OCI-LY1 (cell line): ENCODE results near the gene C1orf159.
A peak's percentile ranks its signal among the peaks of the same experiment; 100 is the strongest.

Experiments
- H2AFZ ChIP-seq: fragments of 200-600 bp; sonication (generic), shearing (Covaris generic); 2 replicates; pipeline ENCODE4 v1.6.0; 2014; ENCODE audit warnings: antibody characterized with exemption, mild to moderate bottlenecking, low read length
- H3F3A ChIP-seq: fragments of 200-600 bp; sonication (generic), shearing (Covaris generic); 2 replicates; pipeline ENCODE4 v1.6.0; 2014; ENCODE audit warnings: mild to moderate bottlenecking, antibody characterized with exemption, low read length, moderate library complexity; ENCODE audit not compliant: insufficient read depth
- H3K27ac ChIP-seq: fragments of 200-600 bp; sonication (generic); 2 replicates; pipeline ENCODE4 v1.5.1; 2014; ENCODE audit warnings: low read length, mixed run types, mild to moderate bottlenecking, low read depth; ENCODE audit not compliant: poor library complexity, severe bottlenecking
- H3K27me3 ChIP-seq: fragments of 200-600 bp; sonication (generic); 2 replicates; pipeline ENCODE4 v1.6.0; 2014; ENCODE audit warnings: antibody characterized with exemption, mild to moderate bottlenecking, low read length, moderate library complexity; ENCODE audit not compliant: insufficient read depth
- H3K36me3 ChIP-seq: fragments of 200-600 bp; sonication (generic); 2 replicates; pipeline ENCODE4 v1.6.1; 2014; ENCODE audit warnings: mild to moderate bottlenecking, antibody characterized with exemption, low read length, moderate library complexity, mixed read lengths; ENCODE audit not compliant: insufficient read depth
- H3K4me1 ChIP-seq: fragments of 200-600 bp; sonication (generic); 2 replicates; pipeline ENCODE4 v1.5.1; 2014; ENCODE audit warnings: mild to moderate bottlenecking, low read length, moderate library complexity; ENCODE audit not compliant: insufficient read depth, severe bottlenecking
- H3K4me2 ChIP-seq: fragments of 200-600 bp; sonication (generic), shearing (Covaris generic); 2 replicates; pipeline ENCODE4 v1.6.1; 2014; ENCODE audit warnings: low read length
- H3K4me3 ChIP-seq: fragments of 200-600 bp; sonication (generic); 2 replicates; pipeline ENCODE4 v1.5.1; 2014; ENCODE audit warnings: low read length, low read depth, mild to moderate bottlenecking, mixed read lengths; ENCODE audit not compliant: poor library complexity, severe bottlenecking
- H3K79me2 ChIP-seq: fragments of 200-600 bp; shearing (Covaris generic); 2 replicates; pipeline ENCODE4 v1.6.1; 2016; ENCODE audit warnings: mixed run types, low read length, mixed read lengths; ENCODE audit not compliant: insufficient read depth
- H3K9ac ChIP-seq: fragments of 200-600 bp; sonication (generic), shearing (Covaris generic); 2 replicates; pipeline ENCODE4 v1.6.1; 2014; ENCODE audit warnings: mild to moderate bottlenecking, low read length, mixed read lengths
- H3K9me2 ChIP-seq: fragments of 200-600 bp; sonication (generic), shearing (Covaris generic); 2 replicates; pipeline ENCODE4 v1.6.1; 2014; ENCODE audit warnings: low read depth, mild to moderate bottlenecking, low read length, mixed read lengths
- H3K9me3 ChIP-seq: fragments of 200-600 bp; shearing (Covaris generic); 2 replicates; pipeline ENCODE4 v1.6.1; 2014; ENCODE audit warnings: low read length, mixed read lengths
- H4K20me1 ChIP-seq: fragments of 200-600 bp; sonication (generic), shearing (Covaris generic); 2 replicates; pipeline ENCODE4 v1.6.0; 2016; ENCODE audit warnings: mild to moderate bottlenecking, low read length; ENCODE audit not compliant: insufficient read depth
- EZH2 ChIP-seq: fragments of 200-600 bp; sonication (generic), shearing (Covaris generic); IDR thresholded peaks from 2 replicates; pipeline ENCODE4 v1.8.0; 2017; ENCODE audit warnings: borderline replicate concordance, mixed run types, mild to moderate bottlenecking, antibody characterized with exemption, low read length, moderate library complexity, mixed read lengths
- TF ChIP-seq, protein P1 (sequence below): fragments of 200-600 bp; sonication (generic), shearing (Covaris generic); IDR thresholded peaks from 2 replicates; pipeline ENCODE4 v1.5.1; 2017; ENCODE audit warnings: mild to moderate bottlenecking, antibody characterized with exemption, low read length, moderate library complexity, mixed read lengths

Gene C1orf159

DNA sequence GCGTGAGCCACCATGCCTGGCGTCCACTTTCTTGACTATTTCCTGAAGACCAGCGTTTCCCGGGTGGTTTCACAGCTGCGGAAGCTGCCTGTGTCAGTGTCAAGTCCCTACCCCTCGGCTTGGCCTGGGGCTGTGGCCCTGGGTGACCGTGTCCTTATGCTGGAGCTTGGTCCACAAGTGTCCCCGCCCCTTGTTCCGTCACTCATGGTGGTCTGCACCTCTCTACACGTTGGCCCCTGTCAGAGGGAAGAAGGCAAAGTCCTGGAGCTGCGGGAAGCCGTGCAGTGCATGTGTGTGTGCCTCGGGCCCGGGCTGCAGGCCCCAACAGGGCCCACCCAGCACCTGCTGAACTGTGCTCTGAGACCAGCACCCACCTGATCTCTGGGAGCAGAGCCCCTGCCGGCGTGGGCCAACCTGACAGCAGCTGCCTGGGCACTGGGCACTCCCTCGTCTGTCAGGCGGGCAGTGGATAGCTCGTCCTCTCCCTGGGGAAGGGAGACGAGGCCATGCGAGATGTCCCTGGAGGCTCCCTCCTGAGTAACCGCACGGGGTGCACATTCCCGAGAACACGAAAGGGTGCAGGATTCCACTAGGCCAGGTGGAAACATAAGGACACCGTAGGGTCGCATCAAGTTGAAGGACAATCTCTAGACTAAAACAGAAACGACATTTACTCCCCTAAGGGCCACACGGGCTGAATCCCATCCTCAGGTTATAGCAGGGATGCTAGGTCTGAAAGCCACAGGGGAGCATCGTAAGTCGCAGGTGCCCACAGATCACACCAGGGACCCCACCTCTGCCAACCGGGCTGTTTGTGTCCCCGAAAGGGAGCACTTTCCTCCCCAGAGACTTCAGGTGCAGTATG, 2.4 kb upstream of the C1orf159 start:
- Histone ChIP-seq H3K9me3 (0 out of 2 replicates have a peak, but pooled peaks cover 4% of the 10 kb centered on the region), H2AFZ (no peak overlapping the region), H3K4me3 (no peak overlapping the region), H3K9me2 (no peaks in the 10 kb centered on the region), H3F3A (no peaks in the 10 kb centered on the region), H3K9ac (no peak overlapping the region), H3K36me3 (peaks cover 3% of the 10 kb centered on the region), H3K27me3 (peaks cover 10% of the 10 kb centered on the region; the same call in 1 of the 2 replicates), H3K4me2 (no peak overlapping the region), H4K20me1 (no peaks in the 10 kb centered on the region), H3K79me2 (no peaks in the 10 kb centered on the region), H3K4me1 (peaks cover 11% of the 10 kb centered on the region), H3K27ac (no peak overlapping the region)
- TF ChIP-seq, protein P1, sequence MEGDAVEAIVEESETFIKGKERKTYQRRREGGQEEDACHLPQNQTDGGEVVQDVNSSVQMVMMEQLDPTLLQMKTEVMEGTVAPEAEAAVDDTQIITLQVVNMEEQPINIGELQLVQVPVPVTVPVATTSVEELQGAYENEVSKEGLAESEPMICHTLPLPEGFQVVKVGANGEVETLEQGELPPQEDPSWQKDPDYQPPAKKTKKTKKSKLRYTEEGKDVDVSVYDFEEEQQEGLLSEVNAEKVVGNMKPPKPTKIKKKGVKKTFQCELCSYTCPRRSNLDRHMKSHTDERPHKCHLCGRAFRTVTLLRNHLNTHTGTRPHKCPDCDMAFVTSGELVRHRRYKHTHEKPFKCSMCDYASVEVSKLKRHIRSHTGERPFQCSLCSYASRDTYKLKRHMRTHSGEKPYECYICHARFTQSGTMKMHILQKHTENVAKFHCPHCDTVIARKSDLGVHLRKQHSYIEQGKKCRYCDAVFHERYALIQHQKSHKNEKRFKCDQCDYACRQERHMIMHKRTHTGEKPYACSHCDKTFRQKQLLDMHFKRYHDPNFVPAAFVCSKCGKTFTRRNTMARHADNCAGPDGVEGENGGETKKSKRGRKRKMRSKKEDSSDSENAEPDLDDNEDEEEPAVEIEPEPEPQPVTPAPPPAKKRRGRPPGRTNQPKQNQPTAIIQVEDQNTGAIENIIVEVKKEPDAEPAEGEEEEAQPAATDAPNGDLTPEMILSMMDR: no peak
- TF ChIP-seq EZH2: no peak

- H3K79me2 ChIP-seq: no peaks in the 10 kb centered on the region
- H3K4me1 ChIP-seq: peaks cover 11% of the 10 kb centered on the region
- no peak overlapping the region for H3K4me2 ChIP-seq
- H3F3A ChIP-seq: no peaks in the 10 kb centered on the region
- H3K27ac ChIP-seq: no peak overlapping the region
- no peak overlapping the region for H3K4me3 ChIP-seq
- H3K9me3 ChIP-seq: 0 out of 2 replicates have a peak, but pooled peaks cover 4% of the 10 kb centered on the region
- no peak overlapping the region for H2AFZ ChIP-seq
- H4K20me1 ChIP-seq: no peaks in the 10 kb centered on the region
- H3K9me2 ChIP-seq: no peaks in the 10 kb centered on the region
- peaks cover 10% of the 10 kb centered on the region; the same call in 1 of the 2 replicates for H3K27me3 ChIP-seq
- no peak overlapping the region for H3K9ac ChIP-seq
- TF ChIP-seq, protein P1: no peak
- TF ChIP-seq EZH2: no peak
- peaks cover 11% of the 10 kb centered on the region for H3K36me3 ChIP-seq
Observed at GRCh38 chr1:1117469-1117831, 1.6 kb upstream of the C1orf159 start.

DNA sequence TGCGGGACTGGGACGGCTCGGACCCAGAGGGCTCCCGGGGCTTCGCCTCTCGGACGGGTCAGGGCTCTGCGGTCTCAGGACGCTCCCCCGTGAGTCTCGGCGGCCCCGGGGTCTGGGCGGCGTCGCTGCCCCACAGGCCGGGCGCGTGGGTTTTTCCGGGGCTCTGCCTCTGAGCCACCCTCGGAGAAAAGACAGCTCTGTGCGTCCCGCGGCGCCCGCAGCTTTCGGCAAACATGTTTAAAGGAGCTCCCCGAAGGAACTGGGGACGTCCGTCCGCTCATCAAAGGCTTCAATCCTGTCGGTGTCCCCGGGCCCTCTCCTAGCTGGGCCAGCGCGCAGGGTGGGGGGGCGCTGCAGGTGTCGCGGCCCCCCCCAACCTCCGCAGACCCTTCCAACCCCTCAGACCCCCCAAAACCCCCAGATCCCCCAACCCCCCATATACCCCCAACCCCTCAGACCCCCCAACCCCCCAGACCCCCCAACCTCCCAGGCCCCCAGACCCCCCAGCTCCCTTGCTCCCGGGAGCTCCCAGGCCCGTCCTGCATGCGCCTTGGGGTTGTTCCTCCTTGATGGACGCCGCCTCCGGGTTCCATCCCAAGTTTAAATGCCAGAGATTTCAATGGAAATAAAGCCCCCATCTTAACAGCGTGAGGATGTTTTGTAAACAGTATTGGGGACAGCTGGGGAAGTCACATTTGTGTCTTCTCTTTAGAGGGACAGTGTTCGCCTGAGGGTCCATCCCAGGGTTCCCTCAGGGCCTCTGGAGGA, 996 bp upstream of the C1orf159 start:
- peak overlapping the region; percentile 66 for H3K4me2 ChIP-seq
- peaks cover 11% of the 10 kb centered on the region for H3K4me1 ChIP-seq
- H3K9ac ChIP-seq: peak overlapping the region; percentile 18; the same call in 1 of the 2 replicates
- no peak for TF ChIP-seq EZH2
- TF ChIP-seq, protein P1: no peak
- H3F3A ChIP-seq: no peaks in the 10 kb centered on the region
- H3K79me2 ChIP-seq: no peaks in the 10 kb centered on the region
- H3K36me3 ChIP-seq: peaks cover 16% of the 10 kb centered on the region
- H3K27ac ChIP-seq: no peak overlapping the region
- H3K9me2 ChIP-seq: no peaks in the 10 kb centered on the region
- H3K4me3 ChIP-seq: peak overlapping the region; percentile 86
- H4K20me1 ChIP-seq: no peaks in the 10 kb centered on the region
- H3K9me3 ChIP-seq: 0 out of 2 replicates have a peak, but pooled peaks cover 4% of the 10 kb centered on the region
- H2AFZ ChIP-seq: no peak overlapping the region
- H3K27me3 ChIP-seq: peaks cover 10% of the 10 kb centered on the region; the same call in 1 of the 2 replicates
